Anterior cingulate cortex (tissue), 58 donors: ENCODE data around the gene PRM1.

Source experiments
- DNase-seq, 58 donors: peaks; one replicate each; lab custom pipeline; 2025; lab: John Stamatoyannopoulos, UW

PRM1 gene

DNA sequence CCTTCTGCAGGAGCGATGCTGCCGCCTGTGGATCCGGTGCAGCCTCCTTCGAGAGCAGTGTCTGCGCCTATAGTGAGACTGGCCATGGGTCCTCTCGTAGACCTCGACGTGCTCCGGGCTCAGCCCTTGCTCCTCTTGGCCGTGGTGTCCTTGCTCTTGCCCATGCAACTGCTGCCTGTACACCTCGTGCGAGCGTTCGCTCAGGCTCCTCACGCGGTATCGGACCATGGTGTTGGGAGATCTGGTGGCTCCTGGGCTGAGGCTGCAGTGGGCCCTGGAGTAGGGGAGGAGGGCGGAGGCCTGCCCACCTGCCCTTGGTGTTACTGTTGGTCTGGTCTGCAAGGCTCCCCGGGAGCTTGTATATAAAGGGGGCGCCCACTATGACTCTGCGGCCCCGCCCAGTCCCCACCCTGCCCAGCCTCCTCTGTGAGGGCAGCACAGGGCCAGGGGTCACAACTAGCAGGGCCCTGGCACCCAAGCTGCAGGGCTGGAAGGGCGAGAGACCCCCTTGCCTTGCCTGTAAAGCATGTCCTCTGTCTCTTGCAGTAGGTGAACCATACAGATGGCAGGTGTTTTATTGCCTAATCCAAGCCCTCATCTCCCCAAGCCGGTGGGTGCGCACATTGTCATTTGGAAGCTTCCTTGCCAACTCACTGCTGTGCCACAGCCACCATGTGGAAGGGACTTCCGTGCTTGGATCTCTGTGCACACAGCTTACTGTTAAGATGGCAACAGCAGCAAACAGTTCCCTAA lies 4.8 kb downstream of the PRM1 start, which contains the start of gene PRM2:
TSS of gene PRM2 (minus strand) at position 338 of the 753 bp plus-strand sequence. CDS start at position 228, 110 bp downstream.
- no peak for DNase-seq

DNA sequence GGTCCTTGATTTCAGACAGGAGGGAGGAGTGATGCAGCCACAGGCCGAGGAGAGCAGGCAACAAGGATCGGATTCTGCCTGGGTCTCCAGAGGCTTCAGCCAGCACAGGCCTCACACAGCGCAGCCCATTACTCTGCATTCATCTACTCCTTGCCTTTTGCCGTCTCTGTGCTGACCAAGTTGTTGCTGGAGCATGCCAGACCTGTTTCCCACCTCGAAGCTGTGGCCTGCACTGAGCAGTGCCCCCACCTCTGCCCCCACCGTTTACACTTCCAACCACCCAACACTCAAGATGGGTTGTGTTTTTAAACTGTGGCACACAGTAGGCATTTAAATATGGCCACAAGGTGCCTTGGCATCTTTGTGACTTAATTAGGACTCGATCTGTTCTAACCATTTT lies 6.2 kb downstream of the PRM1 start:
- DNase-seq = no peak

DNA sequence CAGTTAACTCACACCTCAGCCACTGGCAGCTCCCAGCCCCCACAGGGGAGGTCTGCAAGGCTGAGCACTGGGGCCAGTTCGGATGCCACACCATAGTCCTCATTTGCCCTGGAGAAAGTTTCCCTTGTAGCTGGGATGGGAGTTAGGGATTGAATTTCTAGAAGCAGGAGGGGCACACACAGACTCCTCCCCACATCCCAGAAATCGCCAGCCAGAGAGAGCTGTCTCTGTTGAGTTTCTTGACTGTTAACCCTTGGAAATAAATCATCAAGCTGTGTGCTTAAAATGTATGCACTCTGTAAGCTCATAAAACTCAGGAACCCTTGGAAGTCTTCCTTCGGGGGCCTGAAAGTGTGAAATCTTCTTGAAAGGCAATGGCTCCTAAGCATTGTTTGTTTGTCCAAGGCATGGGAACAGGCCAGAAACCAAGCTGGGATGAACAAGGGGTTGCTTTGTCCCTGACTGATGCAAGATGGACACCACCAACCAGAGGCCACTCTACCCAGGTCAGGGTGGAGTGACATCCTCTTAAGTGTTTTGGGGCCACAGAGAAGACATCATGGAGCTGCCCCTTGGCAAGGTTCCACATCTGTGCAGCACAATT lies 7.3 kb downstream of the PRM1 start:
- DNase-seq = no peak

DNA sequence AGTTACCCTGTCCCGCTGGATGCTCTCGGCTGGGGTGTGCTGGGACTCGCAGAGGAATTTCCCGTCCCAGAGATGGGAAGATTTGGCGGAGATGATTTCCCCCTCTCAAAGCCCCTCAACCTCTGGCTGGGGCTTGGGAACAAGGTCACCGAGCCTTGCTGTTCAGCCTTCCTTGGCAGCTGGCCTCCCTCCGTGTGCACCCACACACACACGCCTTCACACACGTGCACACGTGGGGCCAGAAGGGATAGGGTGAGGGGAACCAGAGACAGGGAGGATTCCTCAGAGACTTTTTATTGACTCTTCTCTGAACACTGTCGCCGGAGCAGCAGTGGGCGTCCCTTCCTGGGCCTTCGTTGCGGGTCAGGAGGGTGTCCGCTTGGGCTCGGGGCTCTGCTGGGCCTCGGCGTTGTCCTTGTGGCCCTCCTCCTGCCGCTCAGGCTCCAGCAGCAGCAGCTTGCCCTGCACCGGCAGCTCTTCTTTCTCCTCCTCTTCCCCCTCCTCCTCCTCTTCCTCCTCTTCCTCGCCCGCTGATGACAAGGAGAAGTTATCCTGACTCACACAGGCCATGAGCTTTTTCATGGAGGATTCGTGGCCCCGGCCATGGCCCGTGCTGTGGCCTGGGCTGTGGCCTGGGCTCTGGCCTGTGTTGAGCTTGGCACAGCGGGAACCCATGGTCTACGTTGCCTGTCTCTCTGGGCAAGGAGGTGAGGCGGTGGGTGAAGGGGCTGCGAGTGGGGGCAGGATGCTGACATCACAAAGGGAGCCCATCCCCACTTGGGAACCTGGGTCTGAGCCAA lies 8.0 kb downstream of the PRM1 start, which contains the start of gene PRM3:
TSS of gene PRM3 (minus strand) at position 709 of the 800 bp plus-strand sequence. CDS start at position 675, 34 bp downstream.
- no peak for DNase-seq

DNA sequence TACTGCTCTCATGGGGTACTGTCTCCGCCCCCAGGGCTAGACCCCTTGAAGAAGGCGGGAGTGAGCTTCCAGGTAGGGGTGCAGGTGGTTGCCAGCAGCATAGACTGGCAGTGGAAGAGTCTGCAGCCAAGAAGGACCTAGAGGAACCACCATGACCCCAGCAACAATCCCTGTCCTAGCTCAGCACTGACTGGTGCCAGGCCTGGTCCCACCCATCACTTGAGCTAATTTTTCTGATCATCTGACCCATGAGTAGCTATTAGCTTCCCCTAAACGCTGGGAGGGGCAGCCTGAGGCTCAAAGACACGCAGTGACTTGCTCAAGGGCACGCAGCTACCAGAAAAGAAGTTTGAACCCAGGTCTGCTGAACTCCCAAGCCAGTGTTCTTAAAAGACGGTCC lies 8.6 kb downstream of the PRM1 start:
- DNase-seq = no peak

DNA sequence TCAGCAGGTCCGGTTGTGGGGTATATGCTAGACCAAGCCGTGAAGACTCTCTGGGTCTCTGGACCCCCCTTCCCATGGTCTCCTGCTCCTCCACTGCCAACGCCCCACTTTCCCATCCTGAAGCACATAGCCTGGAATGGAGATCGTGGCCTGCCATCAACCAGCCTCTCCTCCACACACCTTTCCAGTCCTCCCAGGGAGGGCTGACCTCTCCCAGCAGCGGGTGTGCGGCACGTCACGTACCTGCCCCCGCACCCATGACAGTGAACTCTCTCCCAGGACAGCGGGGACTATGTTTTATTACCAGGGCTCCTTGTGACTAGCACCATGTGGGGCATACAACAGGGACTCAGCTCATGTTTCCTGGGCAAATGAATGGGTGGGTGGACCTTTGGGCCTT lies 9.5 kb downstream of the PRM1 start:
- no peak for DNase-seq

DNA sequence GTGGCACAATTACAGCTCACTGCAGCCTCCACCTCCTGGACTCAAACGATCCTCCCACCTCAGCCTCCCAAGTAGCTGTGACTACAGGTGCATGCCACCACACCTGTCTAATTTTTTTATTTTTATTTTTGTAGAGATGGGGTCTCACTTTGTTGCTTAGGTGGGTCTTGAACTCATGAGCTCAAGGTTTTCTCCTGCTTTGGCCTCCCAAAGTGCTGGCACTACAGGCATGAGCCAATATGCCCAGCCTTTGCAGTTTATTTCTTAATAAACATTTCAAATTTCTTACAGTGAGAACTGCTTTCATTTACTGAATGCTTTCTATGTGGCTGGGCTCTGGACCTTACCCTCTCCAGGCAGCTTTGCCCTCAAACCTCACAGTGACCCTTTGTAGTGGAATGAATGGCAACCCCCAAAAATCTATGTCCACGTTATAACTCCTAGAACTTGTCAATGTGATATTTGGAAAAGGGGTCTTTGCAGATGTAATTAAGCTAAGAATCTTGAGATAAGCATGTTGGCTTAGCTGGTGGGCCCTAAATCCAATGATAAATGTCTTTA lies 10.4 kb downstream of the PRM1 start:
- DNase-seq = no peak

DNA sequence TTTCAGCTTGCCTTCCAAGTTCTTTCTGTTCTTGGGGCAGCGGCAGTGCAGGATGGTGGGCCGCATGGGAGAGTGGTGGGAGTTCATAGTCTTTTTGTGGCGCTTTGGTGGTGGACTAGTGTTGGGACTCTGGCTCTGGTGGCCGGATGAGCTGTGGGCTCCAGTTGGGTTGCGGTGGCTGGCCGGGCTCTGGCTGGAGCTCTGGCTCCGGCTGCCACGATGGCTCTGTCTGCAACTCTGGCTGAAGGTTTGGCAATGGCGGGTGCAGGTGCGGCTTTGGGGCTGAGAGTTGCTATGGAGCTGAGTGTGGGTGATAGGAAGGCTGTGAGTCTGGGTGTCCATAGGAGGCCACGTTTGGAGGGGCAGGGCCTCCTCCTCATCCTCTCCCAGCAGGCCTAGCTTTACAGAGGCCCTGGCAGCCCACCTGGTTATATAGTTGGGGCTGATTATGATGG lies 12.2 kb downstream of the PRM1 start, which contains the start of gene TNP2:
TSS of gene TNP2 (minus strand) at position 405 of the 455 bp plus-strand sequence. CDS start at position 342, 63 bp downstream.
- DNase-seq = no peak

DNA sequence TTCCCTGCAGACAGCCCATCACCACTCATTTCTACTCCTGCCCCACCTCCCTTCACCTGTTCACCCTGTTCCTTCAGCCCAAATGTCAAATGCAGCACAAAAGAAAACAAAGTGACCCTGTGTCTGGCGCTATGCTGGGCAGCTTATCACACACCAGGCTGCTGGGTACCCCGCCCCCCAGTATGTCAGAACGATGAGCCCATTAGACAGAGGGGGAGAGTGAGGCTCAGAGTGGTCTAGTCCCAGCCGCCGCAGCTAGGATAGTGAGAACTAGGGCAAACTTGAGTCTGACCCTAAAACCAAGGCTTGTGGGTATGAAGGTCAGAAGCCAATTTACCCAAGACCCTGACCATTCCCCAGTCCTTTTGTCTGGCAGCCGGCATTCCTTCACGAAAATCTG lies 16.0 kb downstream of the PRM1 start:
- DNase-seq = no peak

DNA sequence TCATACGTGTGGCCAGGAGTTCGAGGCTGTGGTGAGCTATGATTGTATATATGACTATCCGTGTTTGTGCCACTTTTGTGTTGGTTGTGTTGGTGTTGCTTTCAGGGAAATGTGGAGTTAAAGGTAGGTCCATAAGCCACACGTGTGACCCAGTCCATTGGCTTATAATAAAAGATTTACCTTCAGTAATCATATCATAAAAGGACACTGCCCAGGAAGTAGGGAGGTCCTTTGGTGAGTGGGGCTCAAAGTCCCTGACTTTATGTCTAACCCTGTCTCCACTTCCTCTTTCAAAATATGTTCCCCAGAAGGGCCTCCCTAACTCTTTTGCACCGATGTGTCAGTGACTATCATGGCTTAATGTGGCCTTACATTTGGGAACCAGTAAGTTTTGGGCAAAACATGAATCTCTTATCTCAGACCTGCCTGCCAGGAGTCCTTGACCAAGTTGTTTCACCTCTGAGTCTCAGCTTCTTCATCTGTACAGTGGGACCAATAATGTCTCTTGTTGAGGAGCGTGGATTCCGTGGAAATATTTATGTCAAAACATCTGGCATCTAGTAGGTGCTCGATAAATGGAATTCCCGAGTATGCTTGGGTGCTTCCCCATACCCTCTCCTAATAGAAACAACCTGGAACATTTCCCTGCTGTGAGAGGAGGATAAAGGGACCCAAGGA lies 16.8 kb downstream of the PRM1 start:
- DNase-seq = no peak

DNA sequence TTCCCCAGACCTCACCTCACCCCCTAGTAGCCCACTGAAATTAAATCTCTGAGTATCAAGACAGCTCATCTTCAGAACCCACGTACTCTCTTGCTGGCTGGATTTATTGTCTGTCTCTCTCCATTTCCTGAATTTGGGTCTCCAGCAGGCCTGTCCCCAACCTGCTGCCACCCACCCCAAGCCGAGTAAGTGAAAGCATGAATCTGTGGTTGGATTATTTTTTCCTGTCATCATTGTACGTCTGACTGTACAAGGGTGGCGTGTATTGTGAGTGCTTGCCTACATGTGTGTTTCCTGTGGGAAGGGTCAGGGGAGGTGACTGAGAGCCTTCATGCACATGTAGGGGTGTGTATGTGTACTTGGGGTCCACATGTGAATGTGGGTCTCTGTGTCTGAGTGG lies 17.4 kb downstream of the PRM1 start:
- DNase-seq = no peak

DNA sequence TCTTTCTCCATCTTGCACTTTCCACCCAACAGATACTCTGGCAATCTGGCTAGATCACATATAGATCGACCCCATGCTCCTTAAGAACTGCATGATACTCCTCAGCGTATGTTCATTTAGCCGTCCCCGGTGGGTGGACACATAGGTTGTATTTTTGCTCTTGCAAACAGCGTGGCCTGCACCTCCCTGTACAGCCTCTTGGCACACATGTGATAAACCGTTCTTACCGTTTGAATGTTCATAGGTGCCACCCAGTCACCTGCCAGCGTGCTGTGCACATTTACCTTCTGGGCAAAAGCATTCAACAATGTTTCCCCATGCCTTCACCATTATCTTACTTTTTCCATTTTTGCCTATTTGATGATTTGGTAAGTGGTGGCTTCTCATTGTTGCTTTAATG lies 18.2 kb downstream of the PRM1 start:
- no peak for DNase-seq

DNA sequence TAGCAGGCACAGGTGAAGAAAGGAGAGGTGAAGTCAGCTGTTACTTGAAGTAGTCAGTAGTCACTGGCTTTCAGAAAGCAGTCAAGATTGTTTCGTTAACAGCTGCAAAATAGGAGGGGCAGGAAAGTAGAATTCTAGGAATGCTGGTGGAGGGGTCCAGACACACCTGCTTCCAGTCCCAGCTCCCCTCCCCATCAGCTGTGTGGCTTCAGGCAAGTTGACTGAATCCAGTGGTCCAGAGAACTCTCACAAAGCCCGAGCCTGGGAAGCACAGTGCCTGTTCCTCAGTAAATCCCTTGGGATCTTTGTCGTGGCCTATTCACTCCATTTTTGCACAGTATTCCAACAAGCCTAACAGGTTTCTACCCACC lies 20.5 kb downstream of the PRM1 start:
- DNase-seq = no peak

DNA sequence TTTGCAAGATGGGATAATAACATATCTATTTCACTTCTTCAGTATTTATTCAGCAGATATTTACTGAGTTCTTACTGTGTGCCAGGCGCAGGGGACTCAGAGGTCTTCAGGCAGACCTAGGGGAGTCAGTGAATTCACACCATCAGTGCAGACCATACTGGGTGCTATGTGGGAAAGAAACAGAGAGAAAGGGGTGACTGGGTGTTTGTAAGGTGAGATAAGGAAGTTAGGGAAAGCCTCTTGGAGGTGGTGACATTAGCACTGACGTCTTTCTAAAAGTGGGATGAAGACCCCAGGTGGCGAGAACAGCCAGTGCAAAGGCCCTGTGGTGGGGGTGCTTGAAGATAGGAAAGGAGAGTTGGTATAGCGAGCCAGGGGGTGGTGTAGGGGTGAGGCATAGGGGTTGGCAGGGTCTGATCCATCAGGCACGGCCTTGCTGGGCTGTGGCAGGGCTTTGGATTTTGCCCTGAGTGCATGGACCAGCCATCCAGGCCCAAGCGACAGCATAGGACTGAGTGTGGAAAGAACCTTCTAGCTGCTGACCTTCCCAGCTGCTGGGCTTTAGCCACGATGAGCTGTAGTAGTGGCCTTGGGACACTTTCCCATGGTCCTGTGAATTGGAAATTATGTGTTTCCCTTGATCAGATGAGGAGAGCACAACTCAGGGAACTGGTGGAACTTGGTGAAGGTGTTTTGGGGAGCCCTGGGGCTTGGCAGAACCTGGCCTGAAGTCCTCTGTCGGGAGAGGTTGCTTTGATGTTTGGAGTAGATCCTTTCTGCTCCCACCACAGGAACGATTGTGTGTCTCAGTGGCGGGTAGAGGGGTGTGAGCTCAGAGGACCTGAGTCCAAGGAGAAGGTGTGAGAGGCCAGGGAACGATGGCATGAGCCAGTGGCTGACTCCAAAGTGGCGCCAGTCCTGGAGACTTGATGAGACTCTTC lies 21.2 kb downstream of the PRM1 start:
- DNase-seq = no peak

DNA sequence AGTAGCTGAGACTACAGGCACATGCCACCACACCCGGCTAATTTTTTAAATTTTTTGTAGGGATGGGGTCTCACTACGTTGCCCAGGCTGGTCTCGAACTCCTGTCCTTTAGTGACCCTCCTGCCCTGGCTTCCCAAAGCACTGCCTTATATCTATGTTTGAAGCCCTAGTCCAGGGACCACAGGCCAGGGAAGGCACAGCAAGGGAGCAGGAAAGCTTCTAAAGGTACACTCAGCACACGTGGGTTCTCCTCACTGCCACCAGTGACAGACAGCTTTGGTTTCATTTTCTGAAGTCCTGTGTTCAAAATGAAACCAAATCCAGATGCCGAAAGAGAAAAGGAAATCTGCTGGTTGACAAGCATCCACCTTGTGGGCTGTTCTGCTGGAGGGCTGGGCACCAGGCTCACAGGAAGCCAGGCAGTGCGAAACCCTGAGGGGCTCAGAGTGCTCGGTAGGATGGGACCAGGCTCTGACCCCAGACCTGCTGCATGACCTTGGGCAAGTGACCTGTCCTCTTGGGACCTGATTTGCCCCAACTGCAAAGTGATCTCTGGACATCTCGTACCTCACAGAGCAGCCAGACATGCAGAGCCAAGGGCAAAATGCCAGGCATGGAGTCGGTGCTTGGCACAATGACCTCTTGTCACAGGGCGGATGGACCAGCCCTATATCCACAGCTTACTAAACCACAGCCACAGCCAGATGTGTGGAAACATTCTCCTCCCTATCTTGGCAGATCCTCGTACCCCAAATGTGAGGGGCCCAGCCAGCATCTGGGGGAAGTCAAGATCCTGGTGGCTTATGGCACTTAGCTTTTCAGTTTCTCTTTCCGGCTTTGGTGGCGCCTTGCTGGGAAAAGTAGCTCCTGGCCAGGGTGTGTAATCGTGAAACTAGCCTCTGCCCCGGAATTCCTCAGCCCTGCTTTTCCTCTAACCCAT lies 22.3 kb downstream of the PRM1 start:
- peak in 47 of 58 donors; percentile 5 to 90 (median 36) for DNase-seq

DNA sequence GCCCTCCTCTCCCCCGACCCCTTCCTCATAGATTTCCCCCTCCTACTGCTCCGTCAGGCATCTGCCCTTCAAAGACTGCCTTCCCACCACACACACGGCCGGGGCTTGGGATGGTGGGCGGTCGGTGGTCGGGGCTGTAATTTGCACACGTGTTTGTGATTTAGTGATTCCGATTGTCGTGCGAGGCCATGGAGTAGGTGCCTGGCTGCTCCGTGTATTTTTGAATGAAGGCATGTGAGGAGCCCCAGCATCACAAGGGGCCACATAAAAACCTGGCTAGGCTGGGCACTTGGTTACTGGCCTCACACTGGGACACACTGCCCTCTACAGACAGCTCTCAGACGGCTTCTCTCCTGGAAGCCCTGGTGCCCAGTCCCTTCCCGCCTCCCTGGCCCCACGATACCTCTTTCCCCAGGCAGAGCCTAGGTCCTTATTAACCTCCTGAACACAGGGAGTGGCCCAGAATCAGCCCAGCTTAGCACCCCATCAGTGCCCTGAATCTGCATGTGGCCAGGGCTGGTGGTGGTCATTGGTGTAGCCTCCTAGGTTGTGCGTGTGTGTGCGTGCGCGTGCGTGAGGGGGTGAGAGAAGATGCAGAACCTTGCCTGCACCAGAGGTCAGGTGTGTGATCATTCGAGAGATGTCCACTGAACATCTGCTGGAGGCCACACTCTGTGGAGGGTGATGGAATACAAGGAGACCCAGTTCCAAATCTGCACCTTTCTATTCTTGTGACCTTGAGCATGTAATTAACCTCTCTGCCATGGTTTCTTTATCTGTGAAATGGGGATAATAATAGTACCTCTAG lies 23.8 kb downstream of the PRM1 start:
- peak in 53 of 58 donors; percentile 6 to 80 (median 47) for DNase-seq

DNA sequence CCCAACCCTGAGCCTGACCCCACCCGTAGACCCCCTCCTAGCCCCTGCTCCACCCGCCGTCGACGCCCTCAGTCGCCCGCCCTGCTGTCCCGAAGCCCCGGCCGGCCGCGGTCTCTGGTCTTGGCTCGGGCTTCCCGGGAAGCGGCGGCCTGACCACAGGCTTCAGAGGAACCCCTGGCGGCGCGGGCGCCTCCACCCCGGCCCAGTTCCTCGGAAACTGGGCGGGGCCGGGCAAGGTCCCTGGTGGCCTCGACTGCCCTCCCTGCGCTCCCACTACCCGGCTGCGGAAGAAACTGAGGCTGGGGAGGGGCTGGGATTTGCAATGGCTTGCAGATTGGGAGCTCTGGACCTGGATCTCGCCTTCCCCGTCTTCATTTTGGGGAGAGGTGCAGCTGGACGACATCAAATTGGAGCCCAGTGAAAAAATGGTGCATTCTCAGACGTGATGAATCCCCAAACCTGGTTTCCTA lies 24.4 kb downstream of the PRM1 start:
- DNase-seq = peak in 14 of 58 donors; percentile 16 to 54 (median 37)
